Brain pericyte (primary cell): Measurements from ENCODE around the gene MAPK8IP1.
"Not testable (repeated sequence)": the region's sequence is repeated elsewhere in the genome, so short reads cannot be mapped to it uniquely, and the experiment has no call there.

ENCODE experiments used
- DNase-seq: peaks from one replicate; pipeline ENCODE4 v3.0.0-alpha.2; 2012; ENCODE audit warnings: low read depth, low spot score

The MAPK8IP1 gene

DNA sequence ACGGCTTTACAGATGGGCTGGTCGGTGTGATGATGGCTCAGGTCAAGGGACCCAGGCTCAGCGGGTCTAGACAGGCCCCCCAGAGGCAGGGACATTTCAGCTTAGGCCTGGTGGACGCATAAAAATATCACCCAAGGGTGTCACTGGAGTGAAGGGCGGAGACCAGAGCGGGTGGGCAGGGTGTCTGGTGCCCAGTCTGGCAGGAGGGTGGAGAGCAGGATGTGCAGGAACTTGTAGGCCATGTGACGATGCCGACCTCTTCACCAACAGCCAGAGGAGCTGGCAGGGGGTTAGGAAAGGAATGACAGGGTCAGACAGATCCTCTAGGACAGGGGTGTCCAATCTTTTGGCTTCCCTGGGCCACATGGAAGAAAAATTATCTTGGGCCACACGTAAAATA is 4.5 kb downstream of the MAPK8IP1 start:
- no peak for DNase-seq

DNA sequence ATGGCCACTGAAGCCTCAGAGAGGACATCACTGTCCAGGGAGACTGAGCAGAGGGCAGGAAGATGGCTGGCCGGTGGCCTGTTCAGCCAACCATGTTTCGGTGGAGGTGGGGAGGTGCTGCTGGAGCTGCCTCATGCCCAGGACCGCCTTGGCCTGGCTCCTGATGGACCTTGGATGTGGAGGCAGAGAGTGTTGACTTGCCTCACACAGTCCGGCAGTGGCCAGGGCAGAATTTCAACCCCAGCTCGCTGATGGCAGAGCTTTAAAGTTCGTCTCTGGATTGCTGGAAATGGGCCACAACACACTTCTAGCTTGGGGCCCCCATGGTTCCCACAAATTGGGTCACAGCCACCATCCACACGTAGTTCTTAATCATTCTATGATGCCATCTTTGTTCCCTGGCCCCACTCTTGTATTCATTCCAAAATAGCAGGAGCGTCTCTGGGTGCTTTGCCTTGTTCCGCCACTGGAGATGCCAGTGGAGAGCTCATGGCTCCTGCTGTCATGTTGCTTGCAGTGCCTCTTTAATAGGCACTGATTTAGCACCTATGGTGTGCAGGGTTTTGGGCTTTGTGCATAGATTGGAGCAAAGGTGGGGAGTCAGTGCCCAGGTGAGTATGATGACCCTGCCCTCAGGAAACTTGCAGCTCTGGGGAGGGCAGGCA is 5.6 kb downstream of the MAPK8IP1 start:
- no peak for DNase-seq

DNA sequence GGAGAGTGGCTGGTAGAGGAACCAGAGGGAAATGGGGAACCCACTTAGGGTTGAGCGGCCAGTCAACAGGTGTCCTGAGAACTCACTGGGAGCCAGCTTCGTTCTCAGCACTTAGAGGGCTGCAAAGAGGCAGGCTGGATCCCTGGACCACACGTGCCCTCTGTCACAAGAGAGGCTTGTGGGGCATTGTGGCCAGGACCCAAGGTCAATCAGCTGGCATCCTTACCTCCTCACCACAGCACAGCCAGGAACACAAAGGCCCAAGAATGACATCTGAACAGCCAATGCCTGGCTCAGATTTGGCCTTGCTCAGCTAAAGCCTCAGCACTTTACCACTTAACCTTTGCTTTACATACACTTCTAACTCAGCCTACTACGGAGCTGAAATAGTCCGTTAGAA is 7.4 kb downstream of the MAPK8IP1 start:
- no peak for DNase-seq

DNA sequence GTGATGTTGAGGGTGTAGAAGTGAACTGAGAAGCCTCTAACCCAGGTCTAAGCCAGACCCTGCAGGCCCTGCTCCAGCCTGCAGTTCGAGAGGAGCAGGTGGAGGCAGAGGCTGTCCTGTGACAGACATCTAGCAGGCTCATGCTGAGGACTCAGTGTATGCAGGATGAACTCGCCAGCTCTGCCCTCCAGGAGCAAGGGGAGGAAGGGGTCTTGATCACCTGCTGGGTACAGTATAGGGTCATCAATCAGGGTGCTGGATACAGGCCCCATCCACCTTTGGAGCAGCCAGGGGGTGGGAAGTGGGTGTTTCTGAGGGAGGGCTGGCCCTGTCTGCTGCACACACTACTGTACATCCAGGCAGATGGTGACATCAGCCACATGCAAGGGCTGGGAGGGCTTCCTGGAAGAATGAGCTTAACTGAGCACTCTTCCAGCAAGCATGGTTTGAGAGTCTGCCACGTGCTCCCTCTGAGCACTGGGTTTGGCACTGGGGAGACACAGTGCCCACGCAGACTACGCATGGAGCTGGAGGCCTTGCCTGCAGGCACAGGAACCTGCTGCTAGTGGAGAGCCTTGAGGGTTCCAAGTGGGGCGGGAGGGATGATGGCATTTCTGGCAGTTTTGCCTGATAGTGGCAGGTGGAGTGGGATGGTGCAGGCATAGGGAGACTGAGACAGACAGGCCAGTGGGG is 9.2 kb downstream of the MAPK8IP1 start:
- no peak for DNase-seq

DNA sequence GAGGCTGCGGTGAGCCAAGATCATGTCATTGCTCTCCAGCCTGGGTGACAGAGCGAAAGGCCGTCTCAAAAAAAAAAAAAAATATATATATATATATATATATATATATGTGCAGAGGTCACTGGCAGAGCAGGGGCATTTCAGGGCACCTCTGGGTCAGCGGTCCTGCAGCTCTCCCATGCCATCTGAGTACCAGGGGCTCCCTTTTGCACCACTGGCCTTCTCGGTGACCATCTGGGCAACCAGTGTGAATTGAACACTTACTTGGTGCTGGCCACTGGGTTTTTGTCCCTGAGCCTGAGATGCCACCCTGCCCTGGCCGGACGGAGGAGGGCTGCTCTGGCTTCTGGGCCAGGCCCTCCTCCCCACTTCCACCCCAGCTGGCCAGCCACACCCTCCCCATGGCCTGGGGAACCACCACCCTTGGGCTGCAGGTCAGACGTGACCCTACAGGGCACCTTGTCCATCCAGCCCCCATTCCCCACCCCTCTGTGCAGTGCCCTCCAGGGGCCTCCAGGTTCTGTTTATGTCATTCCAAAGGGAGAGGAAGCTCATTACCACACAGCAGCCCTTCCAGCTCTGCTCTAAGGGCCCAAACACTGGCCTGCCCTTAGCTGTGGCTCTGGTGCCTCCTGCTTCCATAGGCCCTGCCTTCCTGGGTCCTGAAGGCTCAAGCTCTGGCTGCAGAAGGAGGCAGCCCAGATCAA is 10.3 kb downstream of the MAPK8IP1 start:
- DNase-seq: no peak

DNA sequence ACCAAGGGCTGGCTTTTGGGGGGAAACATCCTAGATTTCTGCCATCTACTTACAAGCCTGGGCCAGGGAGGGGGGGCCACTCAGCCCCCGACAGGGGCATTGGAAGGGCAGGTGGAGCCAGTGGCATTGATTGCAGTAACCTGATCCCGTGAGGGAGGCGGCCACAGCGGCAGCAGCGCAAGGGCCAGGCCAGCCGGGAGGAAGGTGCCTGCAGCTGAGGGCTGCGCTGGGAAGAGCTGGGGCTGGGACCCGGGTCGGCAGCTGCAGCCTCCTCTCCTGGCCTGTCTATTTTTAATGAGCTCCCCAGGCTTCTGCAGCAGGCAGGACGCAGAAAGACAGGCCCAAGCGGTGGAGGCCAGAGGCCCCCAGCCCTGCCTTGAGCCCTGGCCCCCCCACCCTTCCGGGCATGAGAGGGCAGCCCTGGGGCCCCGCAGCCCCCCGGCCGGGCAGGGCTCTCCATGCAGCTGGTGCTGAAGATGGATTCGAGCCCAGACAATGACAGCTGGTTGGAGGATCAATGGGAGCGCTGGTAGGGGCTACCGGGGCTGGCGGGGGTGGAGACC is 11.1 kb downstream of the MAPK8IP1 start:
- no peak for DNase-seq

DNA sequence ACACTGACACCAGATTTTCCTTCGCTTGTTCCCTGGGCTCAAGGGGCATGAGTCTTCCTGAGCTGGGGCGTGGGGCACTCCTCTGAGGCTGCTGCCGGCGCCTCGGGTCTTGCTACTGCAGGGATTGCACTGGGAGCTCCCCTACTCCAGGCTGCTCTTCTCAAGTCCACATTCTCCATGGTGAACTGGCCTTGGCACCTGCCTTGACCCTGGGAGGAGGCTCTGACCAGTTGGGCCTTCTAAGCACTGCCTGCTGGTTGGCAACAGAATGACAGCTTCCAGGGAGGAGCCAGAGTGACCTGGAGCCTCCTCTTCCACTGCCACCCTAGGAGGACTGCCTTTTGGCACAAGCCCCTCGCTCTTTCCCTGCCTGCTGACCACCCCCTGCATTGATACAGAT is 12.1 kb downstream of the MAPK8IP1 start:
- DNase-seq: no peak

DNA sequence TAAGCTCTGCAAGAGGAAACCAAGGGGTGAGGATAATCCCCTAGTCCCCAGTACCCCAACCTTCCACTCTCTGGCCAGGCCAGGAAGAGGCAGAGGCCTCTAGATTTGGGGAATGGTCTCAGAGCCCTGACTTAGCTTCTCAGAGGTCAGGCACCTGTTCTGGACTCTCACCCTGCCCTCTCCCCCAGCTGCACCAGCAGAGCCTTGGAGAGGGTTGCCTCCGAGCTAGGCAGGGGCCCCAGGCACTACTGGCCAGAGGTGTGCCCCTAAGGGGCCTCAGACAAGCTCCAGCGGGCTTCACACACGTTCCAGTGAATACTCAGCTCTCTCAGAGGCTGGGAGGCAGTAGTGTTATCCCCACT is 13.6 kb downstream of the MAPK8IP1 start:
- DNase-seq: no peak

DNA sequence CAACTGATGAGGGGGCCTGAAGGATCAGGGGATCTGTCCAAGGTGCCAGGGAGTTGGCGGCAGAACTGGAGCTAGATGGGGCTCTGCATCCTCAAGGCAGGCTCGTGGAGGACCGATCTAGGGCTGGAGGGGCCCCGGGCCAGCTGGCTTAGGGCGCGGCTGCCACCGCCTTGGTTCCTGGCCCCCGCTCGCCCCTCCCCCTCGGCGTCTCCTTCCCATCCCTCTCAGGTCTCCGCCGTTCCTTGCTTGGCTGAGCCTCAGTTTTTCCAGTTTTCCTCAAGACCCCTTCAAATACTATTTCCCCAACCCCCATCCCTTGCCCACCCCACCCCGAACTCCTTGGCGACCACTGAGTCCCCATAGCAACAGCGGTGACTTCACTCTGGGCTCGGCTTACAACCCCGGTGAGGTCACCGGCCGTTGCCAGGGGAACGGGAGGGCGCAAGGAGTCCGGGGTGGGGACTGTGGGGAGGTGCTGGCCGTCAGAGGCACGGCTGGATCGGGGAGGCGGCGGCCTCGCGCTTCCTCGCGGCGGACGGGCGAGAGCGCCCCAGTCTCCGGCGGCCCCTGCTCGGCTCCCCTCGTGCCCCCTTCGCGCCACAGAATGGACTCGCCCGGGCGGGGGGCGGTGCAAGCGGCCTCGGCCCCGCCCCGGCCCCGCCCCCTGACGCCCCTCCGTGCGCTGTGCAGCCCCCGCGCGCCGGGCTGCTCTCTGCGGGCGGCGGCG is 14.2 kb downstream of the MAPK8IP1 start:
- DNase-seq: peak; percentile 57

DNA sequence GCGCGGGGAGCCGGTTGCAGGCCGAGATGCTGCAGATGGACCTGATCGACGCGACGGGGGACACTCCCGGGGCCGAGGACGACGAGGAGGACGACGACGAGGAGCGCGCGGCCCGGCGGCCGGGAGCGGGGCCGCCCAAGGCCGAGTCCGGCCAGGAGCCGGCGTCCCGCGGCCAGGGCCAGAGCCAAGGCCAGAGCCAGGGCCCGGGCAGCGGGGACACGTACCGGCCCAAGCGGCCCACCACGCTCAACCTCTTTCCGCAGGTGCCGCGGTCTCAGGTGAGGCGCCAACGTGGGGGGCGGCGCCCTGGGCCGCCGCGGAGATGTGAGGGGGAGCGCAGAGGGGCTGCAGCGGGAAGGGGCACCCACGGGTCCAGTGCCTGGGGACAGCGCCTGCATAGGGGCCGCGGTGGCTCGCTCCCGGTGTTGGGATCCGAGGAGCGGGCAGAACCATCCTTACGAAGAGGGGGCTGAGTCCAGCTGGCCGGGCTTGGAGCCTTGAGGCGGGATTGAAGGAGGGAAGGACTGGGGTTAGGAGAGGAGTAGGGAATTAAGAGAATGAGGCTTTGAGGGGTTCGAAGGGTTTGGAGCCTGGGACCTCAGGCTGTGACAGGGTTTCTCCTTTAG is 14.8 kb downstream of the MAPK8IP1 start:
- not testable (repeated sequence) for DNase-seq

DNA sequence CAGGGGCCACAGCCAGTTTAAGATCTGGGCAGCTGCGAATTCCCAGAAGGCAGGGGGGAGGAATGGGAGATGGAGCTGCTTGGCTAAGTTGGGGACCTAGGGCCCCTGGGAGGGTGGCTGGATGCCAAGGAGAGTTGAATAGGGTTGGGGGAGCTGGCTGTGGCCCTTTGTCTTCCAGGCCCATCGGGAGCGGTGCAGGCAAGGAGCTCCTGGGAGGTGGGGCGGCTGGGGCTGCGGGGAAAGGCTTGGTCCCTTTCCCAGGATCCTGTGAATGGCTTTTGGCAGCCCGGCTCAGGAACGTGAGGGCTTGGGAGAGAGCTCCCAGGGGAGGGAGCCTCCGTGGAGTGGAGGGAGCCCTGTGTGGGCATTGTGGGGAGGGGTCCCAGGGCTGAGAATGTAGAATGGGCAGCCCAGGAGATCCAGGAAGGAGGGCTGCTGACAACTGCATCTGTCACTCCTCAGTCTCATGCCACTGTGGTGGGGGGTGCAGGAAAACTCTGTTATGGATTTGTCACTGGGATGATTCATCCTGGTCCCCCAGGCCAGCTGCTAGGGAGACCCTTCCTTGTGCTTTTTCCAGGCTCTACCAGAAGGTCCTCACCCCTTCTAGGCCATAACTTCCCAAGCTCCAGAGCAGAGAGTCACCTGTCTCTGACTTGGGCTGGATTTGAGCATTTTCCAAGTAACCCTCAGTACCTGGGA is 15.6 kb downstream of the MAPK8IP1 start:
- no peak for DNase-seq

DNA sequence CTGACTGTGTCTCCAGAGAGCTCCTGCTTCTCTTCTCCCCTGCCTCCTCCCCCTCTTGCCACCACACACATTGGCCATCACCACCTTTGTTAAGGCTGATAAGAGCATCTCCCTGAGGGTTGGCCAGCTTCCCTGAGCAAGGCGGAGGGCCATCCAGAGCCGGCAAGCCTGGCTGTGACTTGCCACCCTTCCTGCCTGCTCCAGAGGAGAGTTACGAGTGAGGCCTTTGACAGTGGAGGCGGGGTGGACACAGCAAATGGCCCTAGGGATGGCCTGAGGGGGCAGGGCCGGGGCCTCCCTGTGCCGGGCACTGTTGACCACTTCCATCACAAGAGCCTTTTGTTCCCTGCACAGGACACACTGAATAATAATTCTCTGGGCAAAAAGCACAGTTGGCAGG is 16.2 kb downstream of the MAPK8IP1 start:
- DNase-seq: no peak

DNA sequence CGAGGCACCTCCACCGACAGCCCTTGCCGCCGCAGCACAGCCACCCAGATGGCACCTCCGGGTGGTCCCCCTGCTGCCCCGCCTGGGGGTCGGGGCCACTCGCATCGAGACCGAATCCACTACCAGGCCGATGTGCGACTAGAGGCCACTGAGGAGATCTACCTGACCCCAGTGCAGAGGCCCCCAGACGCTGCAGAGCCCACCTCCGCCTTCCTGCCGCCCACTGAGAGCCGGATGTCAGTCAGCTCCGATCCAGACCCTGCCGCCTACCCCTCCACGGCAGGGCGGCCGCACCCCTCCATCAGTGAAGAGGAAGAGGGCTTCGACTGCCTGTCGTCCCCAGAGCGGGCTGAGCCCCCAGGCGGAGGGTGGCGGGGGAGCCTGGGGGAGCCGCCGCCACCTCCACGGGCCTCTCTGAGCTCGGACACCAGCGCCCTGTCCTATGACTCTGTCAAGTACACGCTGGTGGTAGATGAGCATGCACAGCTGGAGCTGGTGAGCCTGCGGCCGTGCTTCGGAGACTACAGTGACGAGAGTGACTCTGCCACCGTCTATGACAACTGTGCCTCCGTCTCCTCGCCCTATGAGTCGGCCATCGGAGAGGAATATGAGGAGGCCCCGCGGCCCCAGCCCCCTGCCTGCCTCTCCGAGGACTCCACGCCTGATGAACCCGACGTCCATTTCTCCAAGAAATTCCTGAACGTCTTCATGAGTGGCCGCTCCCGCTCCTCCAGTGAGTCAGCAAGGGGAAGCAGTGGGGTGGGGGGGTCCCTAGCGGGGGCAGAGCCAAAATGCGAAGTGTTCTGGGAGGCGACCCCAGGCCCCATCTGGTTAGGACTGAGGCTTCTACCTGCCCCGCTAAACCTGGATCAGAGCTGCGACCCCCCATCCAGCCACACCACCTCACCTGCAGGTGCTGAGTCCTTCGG is 17.3 kb downstream of the MAPK8IP1 start:
- no peak for DNase-seq

DNA sequence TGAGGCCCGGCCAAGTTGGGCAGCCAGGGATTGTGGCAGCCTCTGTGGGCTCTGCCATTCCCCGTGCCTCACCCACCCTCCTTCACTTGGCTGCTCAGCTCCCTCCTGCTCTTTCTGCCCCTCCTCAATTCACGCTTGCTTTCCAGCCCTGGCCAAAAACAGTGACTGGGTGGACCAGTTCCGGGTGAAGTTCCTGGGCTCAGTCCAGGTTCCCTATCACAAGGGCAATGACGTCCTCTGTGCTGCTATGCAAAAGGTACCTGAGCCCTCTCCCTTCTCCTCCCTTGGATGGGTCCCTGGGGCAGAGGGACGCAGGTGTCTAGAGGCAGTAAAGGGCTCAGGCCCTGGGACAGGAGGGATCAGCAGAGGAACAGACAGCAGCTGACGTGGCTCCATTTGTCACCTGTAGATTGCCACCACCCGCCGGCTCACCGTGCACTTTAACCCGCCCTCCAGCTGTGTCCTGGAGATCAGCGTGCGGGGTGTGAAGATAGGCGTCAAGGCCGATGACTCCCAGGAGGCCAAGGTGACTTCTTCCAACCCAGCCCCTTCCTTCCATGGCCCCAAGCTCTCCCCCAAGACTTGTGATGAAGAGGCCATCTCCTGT is 19.0 kb downstream of the MAPK8IP1 start:
- no peak for DNase-seq

DNA sequence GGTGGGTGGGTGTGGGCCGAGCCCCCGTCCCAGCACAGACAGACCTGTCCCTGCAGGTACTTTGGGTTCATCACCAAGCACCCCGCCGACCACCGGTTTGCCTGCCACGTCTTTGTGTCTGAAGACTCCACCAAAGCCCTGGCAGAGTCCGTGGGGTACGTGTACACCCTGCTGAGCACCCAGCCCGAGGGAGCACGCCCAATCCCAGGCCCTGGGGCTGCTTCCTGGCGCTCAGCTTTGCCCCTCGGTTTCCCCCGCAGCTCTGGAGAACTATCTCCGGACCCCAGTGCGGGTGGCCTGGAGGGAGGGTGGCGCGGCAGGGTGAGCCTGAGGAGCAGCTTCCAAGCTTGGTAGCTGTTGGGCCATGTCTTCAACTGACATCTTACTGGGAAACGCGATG is 19.6 kb downstream of the MAPK8IP1 start:
- DNase-seq: no peak

DNA sequence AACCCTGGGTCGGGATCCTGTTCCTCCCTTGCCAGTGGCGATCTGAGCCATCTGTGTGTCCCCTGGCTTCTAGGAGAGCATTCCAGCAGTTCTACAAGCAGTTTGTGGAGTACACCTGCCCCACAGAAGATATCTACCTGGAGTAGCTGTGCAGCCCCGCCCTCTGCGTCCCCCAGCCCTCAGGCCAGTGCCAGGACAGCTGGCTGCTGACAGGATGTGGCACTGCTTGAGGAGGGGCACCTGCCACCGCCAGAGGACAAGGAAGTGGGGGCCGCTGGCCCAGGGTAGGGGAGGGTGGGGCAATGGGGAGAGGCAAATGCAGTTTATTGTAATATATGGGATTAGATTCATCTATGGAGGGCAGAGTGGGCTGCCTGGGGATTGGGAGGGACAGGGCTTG is 20.1 kb downstream of the MAPK8IP1 start:
- DNase-seq: not testable (repeated sequence)

DNA sequence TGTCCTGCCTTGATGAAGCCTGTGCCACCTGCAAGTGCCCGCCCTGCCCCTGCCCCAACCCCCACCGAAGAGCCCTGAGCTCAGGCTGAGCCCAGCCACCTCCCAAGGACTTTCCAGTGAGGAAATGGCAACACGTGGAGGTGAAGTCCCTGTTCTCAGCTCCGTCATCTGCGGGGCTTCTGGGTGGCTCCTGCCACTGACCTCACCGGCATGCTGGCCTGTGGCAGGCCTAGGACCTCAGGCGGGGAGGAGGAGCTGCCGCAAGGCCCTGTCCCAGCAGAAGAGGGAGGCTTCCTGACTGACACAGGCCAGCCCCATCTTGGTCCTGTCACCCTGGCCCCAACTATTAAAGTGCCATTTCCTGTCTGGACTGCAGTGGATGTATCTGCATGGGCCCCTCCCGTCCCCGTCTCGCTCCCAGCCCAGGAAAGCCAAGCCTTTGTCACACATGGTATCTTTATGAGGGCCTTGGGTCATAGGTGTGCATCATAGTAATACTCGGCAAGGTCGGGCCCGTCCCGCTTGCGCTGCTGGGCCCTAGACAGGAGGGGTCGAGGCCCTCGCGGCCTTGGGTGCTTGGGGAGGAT is 20.7 kb downstream of the MAPK8IP1 start:
- DNase-seq: no peak

DNA sequence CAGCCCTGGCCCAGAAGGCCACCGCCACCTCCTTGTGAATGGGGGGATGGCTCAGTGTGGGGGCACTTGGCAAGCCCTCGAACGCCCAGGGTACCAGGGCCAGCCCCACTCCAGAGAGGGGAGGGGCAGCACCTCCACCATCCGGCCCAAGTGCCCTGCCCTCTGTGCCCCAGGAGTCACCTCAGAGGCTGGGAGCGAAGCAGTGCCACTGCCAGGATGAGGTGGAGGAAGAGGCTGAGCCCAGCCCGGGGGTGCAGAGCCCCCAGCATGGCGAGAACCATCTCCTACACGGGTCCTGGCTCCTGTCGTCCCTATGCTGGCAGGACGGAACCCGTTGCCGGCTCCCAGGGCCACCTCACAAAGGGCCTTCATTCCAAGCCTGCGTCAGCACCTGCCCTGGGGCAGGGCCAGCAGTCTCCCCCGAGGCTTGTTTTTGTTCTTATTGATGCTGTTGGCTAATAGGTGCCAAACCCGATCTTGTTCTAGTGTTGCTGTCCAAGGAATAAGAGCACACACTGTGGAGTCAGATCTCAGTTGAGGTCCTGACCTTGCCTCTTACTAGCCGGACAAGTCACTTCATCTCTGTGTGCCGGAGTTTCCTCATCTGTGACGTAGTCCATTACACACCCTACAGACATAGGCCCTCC is 21.6 kb downstream of the MAPK8IP1 start, which contains the start of gene FREY1:
Gene FREY1, minus strand, starts transcription at position 307 of the 647 bp plus-strand sequence. Its CDS starts 26 bp downstream, at position 281.
- DNase-seq: no peak
